Measurements from ENCODE around the gene SLC17A2. TPM values are rescaled to one million over a fixed set of nuclear protein-coding genes. Genes with fewer than 3 reads are reported as not detected.

The SLC17A2 gene, protein sequence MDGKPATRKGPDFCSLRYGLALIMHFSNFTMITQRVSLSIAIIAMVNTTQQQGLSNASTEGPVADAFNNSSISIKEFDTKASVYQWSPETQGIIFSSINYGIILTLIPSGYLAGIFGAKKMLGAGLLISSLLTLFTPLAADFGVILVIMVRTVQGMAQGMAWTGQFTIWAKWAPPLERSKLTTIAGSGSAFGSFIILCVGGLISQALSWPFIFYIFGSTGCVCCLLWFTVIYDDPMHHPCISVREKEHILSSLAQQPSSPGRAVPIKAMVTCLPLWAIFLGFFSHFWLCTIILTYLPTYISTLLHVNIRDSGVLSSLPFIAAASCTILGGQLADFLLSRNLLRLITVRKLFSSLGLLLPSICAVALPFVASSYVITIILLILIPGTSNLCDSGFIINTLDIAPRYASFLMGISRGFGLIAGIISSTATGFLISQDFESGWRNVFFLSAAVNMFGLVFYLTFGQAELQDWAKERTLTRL
- not detected in 2 replicates for total RNA-seq (ENCODE audit: low replicate concordance)

GRCh38 chr6:25930532-25931410 is at the start of gene SLC17A2:
Gene SLC17A2 (minus strand): TSS chr6:25930691. CDS start chr6:25925796, 4,895 bp downstream.

GRCh38 chr6:25962149-25963127 is 31.9 kb upstream of the SLC17A2 start, which contains the start of gene TRIM38:
Gene TRIM38 (plus strand): TSS chr6:25962802. CDS start chr6:25966523, 3,721 bp downstream.

DNA sequence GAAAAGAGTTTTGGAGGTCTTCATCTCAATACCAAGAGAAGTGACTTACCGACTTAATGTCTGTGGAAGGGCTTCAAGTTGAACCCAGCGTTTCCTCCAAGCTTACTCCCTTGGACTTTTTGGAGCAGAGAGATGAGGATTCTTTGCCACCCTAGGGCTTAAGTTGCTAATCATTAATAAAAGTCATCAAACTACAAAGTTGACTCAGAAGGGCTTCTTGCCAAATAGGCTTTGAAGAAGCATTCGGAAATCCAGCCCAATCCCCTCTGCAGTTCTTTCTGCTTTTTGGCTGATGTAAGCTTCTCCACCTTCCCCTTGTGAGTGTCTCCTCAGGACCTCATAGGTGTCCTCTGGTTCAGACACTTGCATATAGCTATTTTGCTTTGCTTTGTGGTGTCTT is 56.4 kb downstream of the SLC17A2 start, which contains the start of gene SLC17A3:
TSS of gene SLC17A3 (minus strand) at position 126 of the 400 bp plus-strand sequence. CDS start 5,856 bp downstream, outside the sequence.

Other genes with a start within 250 kb of the SLC17A2 start
- gene SLC17A4, start 175.9 kb downstream of the SLC17A2 start, total RNA-seq (ENCODE audit: low replicate concordance), result not detected in 2 replicates
- not detected in 2 replicates for gene SLC17A1, start 98.6 kb downstream of the SLC17A2 start, total RNA-seq (ENCODE audit: low replicate concordance)
- not detected in 2 replicates for gene SLC17A3, start 56.4 kb downstream of the SLC17A2 start, total RNA-seq (ENCODE audit: low replicate concordance)
- gene TRIM38, start 32.1 kb upstream of the SLC17A2 start, total RNA-seq (ENCODE audit: low replicate concordance), result 6.8 and 10.5 TPM in 2 replicates
- 7.1 and 31.2 TPM in 2 replicates for gene HFE, start 156.7 kb upstream of the SLC17A2 start, total RNA-seq (ENCODE audit: low replicate concordance)

Data from smooth muscle cell of the coronary artery (primary cell).